GM08714 (cell line): ENCODE results near the gene DEGS2.

Experiments used
- H3K4me3 ChIP-seq: fragments of 200-500 bp; sonication (Bioruptor generic); 2 replicates; pipeline ENCODE4 v1.5.1; 2014; ENCODE audit warnings: mild to moderate bottlenecking, low read length, inconsistent platforms
- ZNF274 ChIP-seq: IDR thresholded peaks from 2 replicates; pipeline ENCODE4 v1.6.1; 2012; ENCODE audit warnings: mild to moderate bottlenecking, low read depth, low read length

Gene DEGS2

GRCh38 chr14:100100032-100100703, 59.3 kb downstream of the DEGS2 start:
- no peak overlapping the region for H3K4me3 ChIP-seq
- TF ChIP-seq ZNF274, result no peak

GRCh38 chr14:100098171-100098570, 61.3 kb downstream of the DEGS2 start:
- no peak for TF ChIP-seq ZNF274
- H3K4me3 ChIP-seq, result no peak overlapping the region

DNA sequence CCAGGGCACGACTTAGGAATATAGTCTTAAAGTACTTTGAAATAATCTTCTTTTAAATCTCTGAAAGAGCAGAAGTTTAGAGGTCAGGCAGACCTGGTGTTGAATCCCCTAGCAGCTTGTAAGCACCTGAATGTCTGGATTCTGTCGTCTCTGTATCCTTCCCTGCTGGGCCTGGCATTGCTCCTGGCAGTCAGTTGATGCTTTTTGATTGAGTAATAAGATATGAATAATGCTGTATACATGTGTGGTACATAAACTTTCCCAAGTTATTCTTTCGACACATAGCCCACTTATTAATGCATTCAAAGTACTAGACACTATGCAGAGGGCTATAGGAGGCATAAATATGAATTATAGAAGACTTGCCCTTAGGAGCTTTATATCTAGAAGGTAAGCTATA, 62.8 kb downstream of the DEGS2 start:
- H3K4me3 ChIP-seq, result no peak overlapping the region

More for the DNA sequence above, 62.8 kb downstream of the DEGS2 start:
- no peak for TF ChIP-seq ZNF274
